ENCODE measurements around the gene TMEM145. TPM values are rescaled to one million over a fixed set of nuclear protein-coding genes. Genes with fewer than 3 reads are reported as not detected.

TMEM145 gene
- polyA plus RNA-seq, 1 donor (not counting 4 experiments of a cell fraction or from before 2014, with no cell fraction given): not detected

- DNase-seq (ENCODE audit: low read depth, low spot score) (no peak), FAIRE-seq (no peak)
- H3K4me1 ChIP-seq (ENCODE audit: control insufficient read depth, extremely low read depth, insufficient read depth, low read length): peaks cover 25% of the 10 kb centered on the region
- H3K9ac ChIP-seq (ENCODE audit: control insufficient read depth, extremely low read depth, insufficient read depth, low read length): no peak overlapping the region
- dilution Hi-C loops (cut with MboI; ENCODE audit: extremely low pct_ligation_motif_present, low sequenced_read_pairs): no loop called here
- no peak overlapping the region for H3K4me3 ChIP-seq (ENCODE audit: control insufficient read depth in 2 of 3, extremely low read depth in 1 of 3, insufficient read depth in 2 of 3, low read depth in 1 of 3, low read length in 3 of 3)
- H3K9me1 ChIP-seq (ENCODE audit: control insufficient read depth, extremely low read depth, insufficient read depth, low read length): no peaks in the 10 kb centered on the region
- H4K20me1 ChIP-seq (ENCODE audit: control insufficient read depth, extremely low read depth, insufficient read depth, low read length): no peaks in the 10 kb centered on the region
- no peak overlapping the region for H2AFZ ChIP-seq (ENCODE audit: control insufficient read depth, low read length)
- no peaks in the 10 kb centered on the region for H3K27me3 ChIP-seq (ENCODE audit: control insufficient read depth, extremely low read depth, insufficient read depth, low read length)
- TF ChIP-seq CTCF (optimal IDR thresholded peaks at IDR 0.05 in 1 of 3, IDR thresholded peaks at IDR 0.05 in 1 of 3, conservative IDR thresholded peaks at IDR 0.05 in 1 of 3; ENCODE audit: extremely low read depth in 1 of 3, insufficient read depth in 2 of 3, low read length in 3 of 3) (no peak), EZH2 (IDR thresholded peaks at IDR 0.05; ENCODE audit: low read length) (no peak)
- H3K9me3 ChIP-seq (ENCODE audit: control insufficient read depth, low read depth, low read length): no peaks in the 10 kb centered on the region
- H3K27ac ChIP-seq (ENCODE audit: control insufficient read depth, insufficient read depth, low read length): no peak overlapping the region
- H3K4me2 ChIP-seq (ENCODE audit: control insufficient read depth, extremely low read depth, insufficient read depth, low read depth, low read length): no peak overlapping the region
- peaks cover 21% of the 10 kb centered on the region for H3K79me2 ChIP-seq (ENCODE audit: control insufficient read depth, insufficient read depth, low read length)
- peaks cover 44 to 46% of the 10 kb centered on the region in 2 experiments for H3K36me3 ChIP-seq (ENCODE audit: control insufficient read depth in 2 of 2, extremely low read depth in 1 of 2, insufficient read depth in 2 of 2, low read length in 2 of 2)
Observed at GRCh38 chr19:42288881-42289555, 24.1 kb upstream of the TMEM145 start.

GRCh38 chr19:42289556-42290041 is 23.5 kb upstream of the TMEM145 start:
- no peak overlapping the region for H3K27ac ChIP-seq (ENCODE audit: control insufficient read depth, insufficient read depth, low read length)
- peaks cover 50% of the 10 kb centered on the region in 2 experiments for H3K36me3 ChIP-seq (ENCODE audit: control insufficient read depth in 2 of 2, extremely low read depth in 1 of 2, insufficient read depth in 2 of 2, low read length in 2 of 2)
- H3K9me1 ChIP-seq (ENCODE audit: control insufficient read depth, extremely low read depth, insufficient read depth, low read length): no peaks in the 10 kb centered on the region
- peaks cover 19% of the 10 kb centered on the region for H3K79me2 ChIP-seq (ENCODE audit: control insufficient read depth, insufficient read depth, low read length)
- no peaks in the 10 kb centered on the region for H3K9me3 ChIP-seq (ENCODE audit: control insufficient read depth, low read depth, low read length)
- no peak overlapping the region for H3K4me2 ChIP-seq (ENCODE audit: control insufficient read depth, extremely low read depth, insufficient read depth, low read depth, low read length)
- H3K4me1 ChIP-seq (ENCODE audit: control insufficient read depth, extremely low read depth, insufficient read depth, low read length): peaks cover 25% of the 10 kb centered on the region
- no peak overlapping the region for H3K9ac ChIP-seq (ENCODE audit: control insufficient read depth, extremely low read depth, insufficient read depth, low read length)
- no peak for DNase-seq (ENCODE audit: low read depth, low spot score)
- TF ChIP-seq CTCF (optimal IDR thresholded peaks at IDR 0.05 in 1 of 3, IDR thresholded peaks at IDR 0.05 in 1 of 3, conservative IDR thresholded peaks at IDR 0.05 in 1 of 3; ENCODE audit: extremely low read depth in 1 of 3, insufficient read depth in 2 of 3, low read length in 3 of 3) (no peak), EZH2 (IDR thresholded peaks at IDR 0.05; ENCODE audit: low read length) (no peak)
- H4K20me1 ChIP-seq (ENCODE audit: control insufficient read depth, extremely low read depth, insufficient read depth, low read length): no peaks in the 10 kb centered on the region
- no peaks in the 10 kb centered on the region for H3K27me3 ChIP-seq (ENCODE audit: control insufficient read depth, extremely low read depth, insufficient read depth, low read length)
- no peak for FAIRE-seq
- H2AFZ ChIP-seq (ENCODE audit: control insufficient read depth, low read length): no peak overlapping the region
- no peak overlapping the region for H3K4me3 ChIP-seq (ENCODE audit: control insufficient read depth in 2 of 3, extremely low read depth in 1 of 3, insufficient read depth in 2 of 3, low read depth in 1 of 3, low read length in 3 of 3)
- dilution Hi-C loops (cut with MboI; ENCODE audit: extremely low pct_ligation_motif_present, low sequenced_read_pairs): no loop called here

Measured in keratinocyte (primary cell).